Adipocyte (in vitro differentiated cells): Measurements from ENCODE around the gene ABCC11.

Experiments
- DNase-seq: peaks from one replicate; pipeline ENCODE4 v3.0.0-alpha.2; 2015; ENCODE audit warnings: low read depth
- H3K27me3 ChIP-seq: replicated peaks from 2 replicates; pipeline ENCODE4 v1.7.0; 2013; ENCODE audit warnings: mild to moderate bottlenecking, low read length, moderate library complexity; ENCODE audit not compliant: control insufficient read depth, insufficient read depth
- H3K36me3 ChIP-seq: 2 replicates; pipeline ENCODE4 v1.7.0; 2013; ENCODE audit warnings: low read length, mild to moderate bottlenecking, moderate library complexity; ENCODE audit not compliant: control insufficient read depth, insufficient read depth, severe bottlenecking
- H3K4me1 ChIP-seq: 2 replicates; pipeline ENCODE4 v1.7.0; 2013; ENCODE audit warnings: mild to moderate bottlenecking, low read length, moderate library complexity; ENCODE audit not compliant: control insufficient read depth, insufficient read depth
- H3K4me3 ChIP-seq: 2 replicates; pipeline ENCODE4 v1.7.0; 2013; ENCODE audit warnings: mild to moderate bottlenecking, low read length, moderate library complexity
- H3K9ac ChIP-seq: 2 replicates; pipeline ENCODE4 v1.7.0; 2013; ENCODE audit warnings: mild to moderate bottlenecking, low read length, moderate library complexity
- H3K9me3 ChIP-seq: 2 replicates; pipeline ENCODE4 v1.7.0; 2013; ENCODE audit warnings: mild to moderate bottlenecking, low read length, moderate library complexity; ENCODE audit not compliant: control insufficient read depth

ABCC11 gene

GRCh38 chr16:48125888-48126287 is 121.5 kb downstream of the ABCC11 start:
- Histone ChIP-seq H3K9ac (no peak overlapping the region), H3K36me3 (no peaks in the 10 kb centered on the region), H3K9me3 (no peaks in the 10 kb centered on the region), H3K4me1 (peaks cover 24% of the 10 kb centered on the region), H3K27me3 (no peaks in the 10 kb centered on the region), H3K4me3 (no peak overlapping the region)
- DNase-seq: no peak

- H3K9ac ChIP-seq: no peak overlapping the region
- DNase-seq: no peak
These were observed 123.1 kb downstream of the ABCC11 start for GRCh38 chr16:48124266-48124665.

GRCh38 chr16:48123104-48123788 is 124.1 kb downstream of the ABCC11 start:
- peak; percentile 95 for DNase-seq

More at GRCh38 chr16:48124266-48124665, 123.1 kb downstream of the ABCC11 start:
- H3K9me3 ChIP-seq: no peaks in the 10 kb centered on the region
- H3K4me1 ChIP-seq: peaks cover 24% of the 10 kb centered on the region
- H3K36me3 ChIP-seq: no peaks in the 10 kb centered on the region
- no peak overlapping the region for H3K4me3 ChIP-seq
- H3K27me3 ChIP-seq: no peaks in the 10 kb centered on the region

GRCh38 chr16:48121276-48121675 is 126.1 kb downstream of the ABCC11 start:
- H3K9ac ChIP-seq: no peak overlapping the region
- no peak for DNase-seq
- H3K4me1 ChIP-seq: peaks cover 13% of the 10 kb centered on the region
- no peak overlapping the region for H3K4me3 ChIP-seq
- H3K27me3 ChIP-seq: no peaks in the 10 kb centered on the region
- no peaks in the 10 kb centered on the region for H3K36me3 ChIP-seq
- no peaks in the 10 kb centered on the region for H3K9me3 ChIP-seq

More at GRCh38 chr16:48123104-48123788, 124.1 kb downstream of the ABCC11 start:
- H3K27me3 ChIP-seq: no peaks in the 10 kb centered on the region
- H3K9ac ChIP-seq: peak overlapping the region; percentile 52
- peaks cover 19% of the 10 kb centered on the region for H3K4me1 ChIP-seq
- no peak overlapping the region for H3K4me3 ChIP-seq
- no peaks in the 10 kb centered on the region for H3K36me3 ChIP-seq
- H3K9me3 ChIP-seq: no peaks in the 10 kb centered on the region

GRCh38 chr16:48118841-48119240 is 128.5 kb downstream of the ABCC11 start:
- no peak for DNase-seq
- Histone ChIP-seq H3K36me3 (no peaks in the 10 kb centered on the region), H3K4me1 (peaks cover 13% of the 10 kb centered on the region), H3K27me3 (peaks cover 7% of the 10 kb centered on the region), H3K9ac (no peak overlapping the region), H3K4me3 (no peak overlapping the region), H3K9me3 (no peaks in the 10 kb centered on the region)

- H3K9me3 ChIP-seq: no peaks in the 10 kb centered on the region
- no peaks in the 10 kb centered on the region for H3K36me3 ChIP-seq
- peak; percentile 28 for DNase-seq
- no peak overlapping the region for H3K9ac ChIP-seq
- H3K27me3 ChIP-seq: peaks cover 16% of the 10 kb centered on the region
- peaks cover under 1% of the 10 kb centered on the region for H3K4me1 ChIP-seq
- no peak overlapping the region for H3K4me3 ChIP-seq
These were observed 129.9 kb downstream of the ABCC11 start for GRCh38 chr16:48117217-48118105.
